GM12801 (cell line): ENCODE results near the gene HIVEP3.

Experiments used
- CTCF ChIP-seq: IDR thresholded peaks from one replicate; pipeline ENCODE4 v1.5.1; 2011; ENCODE audit warnings: control low read depth; ENCODE audit not compliant: insufficient read length; ENCODE audit errors: extremely low read depth

The HIVEP3 gene

GRCh38 chr1:41882486-41882885 lies 36.2 kb downstream of the HIVEP3 start:
- no peak for TF ChIP-seq CTCF

- TF ChIP-seq CTCF: no peak
Observed at GRCh38 chr1:41882068-41882477, 36.6 kb downstream of the HIVEP3 start.

- no peak for TF ChIP-seq CTCF
Observed at GRCh38 chr1:41880950-41881885, 37.5 kb downstream of the HIVEP3 start.

- TF ChIP-seq CTCF: no peak
Observed at GRCh38 chr1:41880261-41880660, 38.5 kb downstream of the HIVEP3 start.

- no peak for TF ChIP-seq CTCF
Observed at GRCh38 chr1:41879617-41880016, 39.1 kb downstream of the HIVEP3 start.

DNA sequence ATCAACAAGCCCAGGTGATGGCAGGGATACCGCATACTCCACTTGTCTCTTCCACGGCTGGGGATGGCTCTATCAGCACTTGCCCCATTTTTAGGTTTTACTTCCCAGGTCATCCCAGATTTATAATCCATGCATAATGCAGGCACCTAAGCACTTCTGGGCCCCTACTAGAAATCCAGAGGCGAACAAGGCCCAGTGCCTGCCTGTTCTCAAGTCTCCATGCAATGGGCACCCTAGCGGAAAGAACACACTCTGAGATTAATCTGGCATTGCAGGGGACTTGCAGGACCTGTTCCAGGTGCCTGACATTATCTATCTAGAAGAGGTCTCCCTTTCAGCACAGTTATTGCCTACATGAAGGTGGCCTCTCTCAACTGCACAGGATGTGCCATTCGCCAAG lies 39.8 kb downstream of the HIVEP3 start:
- TF ChIP-seq CTCF: no peak

- no peak for TF ChIP-seq CTCF
Observed at GRCh38 chr1:41878495-41878894, 40.2 kb downstream of the HIVEP3 start.
